Mesenchymal stem cell (in vitro differentiated cells and primary cell): Measurements from ENCODE around the gene ANKS1A.
"Not testable (repeated sequence)": the region's sequence is repeated elsewhere in the genome, so short reads cannot be mapped to it uniquely, and the experiment has no call there.

ENCODE experiments used
- DNase-seq: peaks from one replicate; pipeline ENCODE4 v3.0.0-alpha.2; 2013
- H2AFZ ChIP-seq: one replicate; pipeline ENCODE4 v1.6.1; 2013; ENCODE audit warnings: low read depth, mild to moderate bottlenecking, control low read depth, inconsistent platforms, low read length, moderate library complexity
- H2AK5ac ChIP-seq: 2 replicates; pipeline ENCODE4 v1.6.1; 2013; ENCODE audit warnings: low read length, moderate library complexity, mild to moderate bottlenecking, inconsistent platforms; ENCODE audit not compliant: severe bottlenecking
- H2BK120ac ChIP-seq: one replicate; pipeline ENCODE4 v1.6.1; 2013; ENCODE audit warnings: low read depth, mild to moderate bottlenecking, inconsistent platforms, low read length, moderate library complexity
- H2BK12ac ChIP-seq, 2 experiments: one replicate each; pipeline ENCODE4 v1.6.1; 2013; ENCODE audit warnings: inconsistent platforms in 2 of 2, low read length in 2 of 2, mild to moderate bottlenecking in 2 of 2, moderate library complexity in 2 of 2, control low read depth in 1 of 2
- H2BK15ac ChIP-seq: one replicate; pipeline ENCODE4 v1.6.1; 2013; ENCODE audit warnings: mild to moderate bottlenecking, low read depth, inconsistent platforms; ENCODE audit not compliant: poor library complexity, severe bottlenecking
- H2BK5ac ChIP-seq: 2 replicates; pipeline ENCODE4 v1.6.1; 2013; ENCODE audit warnings: low read depth, mild to moderate bottlenecking, low read length, control low read depth, inconsistent platforms; ENCODE audit not compliant: poor library complexity, severe bottlenecking
- H3K14ac ChIP-seq, 2 experiments: one replicate each; pipeline ENCODE4 v1.6.1; 2013; ENCODE audit warnings: inconsistent platforms in 2 of 2, low read length in 2 of 2, control low read depth in 1 of 2, mild to moderate bottlenecking in 1 of 2, moderate library complexity in 1 of 2
- H3K18ac ChIP-seq, 2 experiments: one replicate each; pipeline ENCODE4 v1.6.1; 2013; ENCODE audit warnings: inconsistent platforms in 2 of 2, low read length in 2 of 2, control low read depth in 1 of 2, low read depth in 1 of 2, mild to moderate bottlenecking in 1 of 2
- H3K23ac ChIP-seq, 2 experiments: one replicate each; pipeline ENCODE4 v1.6.1; 2013; ENCODE audit warnings: inconsistent platforms in 2 of 2, low read length in 2 of 2, mild to moderate bottlenecking in 2 of 2, moderate library complexity in 2 of 2, control low read depth in 1 of 2
- H3K27ac ChIP-seq: 2 replicates; pipeline ENCODE4 v1.5.1; 2013; ENCODE audit warnings: mild to moderate bottlenecking, moderate library complexity, low read length, control low read depth, inconsistent platforms; ENCODE audit not compliant: poor library complexity, severe bottlenecking
- H3K27me3 ChIP-seq, 2 experiments: 2 replicates each; pipeline versions ENCODE4 v1.6.1 to v1.7.0; 2013; ENCODE audit warnings: low read length in 2 of 2, mild to moderate bottlenecking in 2 of 2, moderate library complexity in 2 of 2, control low read depth in 1 of 2, inconsistent platforms in 1 of 2; ENCODE audit not compliant: control insufficient read depth in 1 of 2, insufficient read depth in 1 of 2
- H3K36me3 ChIP-seq, 2 experiments: 2 replicates each; pipeline versions ENCODE4 v1.6.1 to v1.7.0; 2013; ENCODE audit warnings: low read length in 2 of 2, control low read depth in 1 of 2, inconsistent platforms in 1 of 2, low read depth in 1 of 2, mild to moderate bottlenecking in 1 of 2; ENCODE audit not compliant: insufficient read depth in 2 of 2, control insufficient read depth in 1 of 2
- H3K4ac ChIP-seq, 2 experiments: one replicate each; pipeline ENCODE4 v1.6.1; 2013; ENCODE audit warnings: inconsistent platforms in 2 of 2, low read length in 2 of 2, mild to moderate bottlenecking in 2 of 2, moderate library complexity in 2 of 2, control low read depth in 1 of 2, low read depth in 1 of 2
- H3K4me1 ChIP-seq: 2 replicates; pipeline ENCODE4 v1.6.1; 2013; ENCODE audit warnings: low read depth, low read length, control low read depth; ENCODE audit not compliant: control insufficient read depth, insufficient read depth
- H3K4me2 ChIP-seq: 2 replicates; pipeline ENCODE4 v1.6.1; 2013; ENCODE audit warnings: low read length, mild to moderate bottlenecking, inconsistent platforms; ENCODE audit not compliant: poor library complexity, severe bottlenecking
- H3K4me3 ChIP-seq, 2 experiments: 2 replicates each; pipeline versions ENCODE4 v1.5.1 to v1.7.0; 2013; ENCODE audit warnings: low read length in 2 of 2, mild to moderate bottlenecking in 2 of 2, control low read depth in 1 of 2, low read depth in 1 of 2; ENCODE audit not compliant: insufficient read depth in 1 of 2
- H3K79me1 ChIP-seq: replicated peaks from 2 replicates; pipeline ENCODE4 v1.6.1; 2013; ENCODE audit warnings: mild to moderate bottlenecking, control low read depth, low read length, inconsistent platforms; ENCODE audit not compliant: poor library complexity, severe bottlenecking
- H3K9ac ChIP-seq: 2 replicates; pipeline ENCODE4 v1.7.0; 2013; ENCODE audit warnings: mild to moderate bottlenecking, low read length, moderate library complexity
- H3K9me3 ChIP-seq: 2 replicates; pipeline ENCODE4 v1.7.0; 2013; ENCODE audit warnings: mild to moderate bottlenecking, low read length; ENCODE audit not compliant: control insufficient read depth
- H4K8ac ChIP-seq: one replicate; pipeline ENCODE4 v1.6.1; 2013; ENCODE audit warnings: inconsistent platforms, mild to moderate bottlenecking, low read length, moderate library complexity
- H4K91ac ChIP-seq: one replicate; pipeline ENCODE4 v1.6.1; 2013; ENCODE audit warnings: mild to moderate bottlenecking, low read length, inconsistent platforms
- WGBS: methylation state at CpG from one replicate; pipeline ENCODE4 v1.1.7; 2013; ENCODE audit warnings: mixed read lengths; 5-methylcytosine and 5-hydroxymethylcytosine counted together

ANKS1A gene

GRCh38 chr6:34998417-34998816 is 109.4 kb downstream of the ANKS1A start:
- not testable (repeated sequence) for H3K14ac ChIP-seq, H3K4ac ChIP-seq, H2BK5ac ChIP-seq, H3K79me1 ChIP-seq, H3K27ac ChIP-seq, H2BK12ac ChIP-seq, H2BK120ac ChIP-seq, H4K91ac ChIP-seq, H2BK15ac ChIP-seq, H3K27me3 ChIP-seq, H3K18ac ChIP-seq, H2AFZ ChIP-seq, H3K9me3 ChIP-seq, H2AK5ac ChIP-seq, H3K4me2 ChIP-seq, H3K4me3 ChIP-seq, H3K9ac ChIP-seq, H3K23ac ChIP-seq, H4K8ac ChIP-seq, DNase-seq, H3K4me1 ChIP-seq
- H3K36me3 ChIP-seq: peaks cover 15 to 35% of the 10 kb centered on the region in 2 experiments
- 33% methylated on average over 8 of the region's 8 CpGs for WGBS

GRCh38 chr6:34999153-34999552 is 110.1 kb downstream of the ANKS1A start:
- Histone ChIP-seq H3K18ac (peak overlapping the region in 1 of 2 experiments; percentile 57), H3K36me3 (peaks cover 14 to 27% of the 10 kb centered on the region in 2 experiments), H2BK12ac (peak overlapping the region in 1 of 2 experiments; percentile 31)
- H3K14ac ChIP-seq, H2AK5ac ChIP-seq, H3K9me3 ChIP-seq, H4K8ac ChIP-seq, H2AFZ ChIP-seq, H3K4ac ChIP-seq, H3K4me3 ChIP-seq, H3K27ac ChIP-seq, H3K23ac ChIP-seq, H2BK5ac ChIP-seq, H3K4me1 ChIP-seq, H3K27me3 ChIP-seq, H3K79me1 ChIP-seq, H3K4me2 ChIP-seq, H4K91ac ChIP-seq, DNase-seq, H2BK120ac ChIP-seq, H3K9ac ChIP-seq, H2BK15ac ChIP-seq: not testable (repeated sequence)
- 86% methylated on average over 7 of the region's 7 CpGs for whole genome bisulfite sequencing

- H3K27me3 ChIP-seq, H3K9me3 ChIP-seq, H3K4ac ChIP-seq, H3K9ac ChIP-seq, H3K4me2 ChIP-seq, H2AFZ ChIP-seq, H3K18ac ChIP-seq, H3K79me1 ChIP-seq, H2BK120ac ChIP-seq, H3K4me3 ChIP-seq, H4K8ac ChIP-seq, H2BK15ac ChIP-seq, H2BK12ac ChIP-seq, H2AK5ac ChIP-seq, H4K91ac ChIP-seq, H2BK5ac ChIP-seq, H3K4me1 ChIP-seq, H3K27ac ChIP-seq, H3K14ac ChIP-seq, DNase-seq, H3K23ac ChIP-seq: not testable (repeated sequence)
- H3K36me3 ChIP-seq: peaks cover 7 to 19% of the 10 kb centered on the region in 2 experiments
- WGBS: 75% methylated on average over 3 of the region's 4 CpGs
Measured at GRCh38 chr6:34999962-35000361, 110.9 kb downstream of the ANKS1A start.

GRCh38 chr6:35001349-35001748 is 112.3 kb downstream of the ANKS1A start:
- H3K36me3 ChIP-seq: peaks cover 7 to 11% of the 10 kb centered on the region in 2 experiments
- H3K9me3 ChIP-seq, H4K8ac ChIP-seq, H4K91ac ChIP-seq, H3K4me2 ChIP-seq, H3K4ac ChIP-seq, H3K27ac ChIP-seq, H3K14ac ChIP-seq, H2BK5ac ChIP-seq, H3K9ac ChIP-seq, H2AFZ ChIP-seq, H3K79me1 ChIP-seq, H3K4me1 ChIP-seq, DNase-seq, H3K18ac ChIP-seq, H3K23ac ChIP-seq, H2BK120ac ChIP-seq, H2AK5ac ChIP-seq, H2BK12ac ChIP-seq, H3K4me3 ChIP-seq, H3K27me3 ChIP-seq, H2BK15ac ChIP-seq: not testable (repeated sequence)
- 61% methylated on average over 4 of the region's 6 CpGs for WGBS
